ENCODE measurements around the gene S100G. TPM values are rescaled to one million over a fixed set of nuclear protein-coding genes. Genes with fewer than 3 reads are reported as not detected.

The S100G gene
- total and polyA plus RNA-seq, 9 donors = not detected

DNA sequence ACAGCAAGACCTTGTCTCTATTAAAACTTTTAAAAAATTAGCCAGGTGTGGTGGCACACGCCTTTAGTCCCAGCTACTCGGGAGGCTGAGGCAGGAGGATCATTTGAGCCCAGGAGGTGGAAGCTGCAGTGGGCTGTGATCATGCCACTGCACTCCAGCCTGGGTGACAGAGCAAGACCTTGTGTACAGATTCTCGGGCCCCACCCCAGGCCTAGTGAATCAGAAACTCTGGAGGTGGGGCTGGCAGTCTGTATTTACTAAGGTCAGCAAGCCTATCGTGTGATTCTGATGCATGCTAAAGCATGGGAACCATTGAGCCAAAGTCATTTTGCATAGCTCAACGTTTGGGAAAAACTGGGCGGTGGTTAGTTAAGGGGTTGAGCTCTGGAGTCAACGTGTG, 3.5 kb downstream of the S100G start:
- intact Hi-C loops (cut with DNase I) = no loop called here
- 79 to 88% (median 82%) methylated on average over 7 of the region's 7 CpGs for WGBS, 3 donors
- no peak for TF ChIP-seq POLR2A (IDR thresholded peaks at IDR 0.05)
- TF ChIP-seq CTCF (IDR thresholded peaks at IDR 0.05) = no peak
- no peak for TF ChIP-seq EP300 (IDR thresholded peaks at IDR 0.05)
- no peaks in the 10 kb centered on the region for H3K9me3 ChIP-seq
- no peak overlapping the region for H3K27ac ChIP-seq
- H3K4me3 ChIP-seq = no peak overlapping the region
- no peaks in the 10 kb centered on the region for H3K36me3 ChIP-seq
- no peaks in the 10 kb centered on the region for H3K4me1 ChIP-seq (ENCODE audit: insufficient read depth)
- DNase-seq = no peak
- no peaks in the 10 kb centered on the region for H3K27me3 ChIP-seq

- TF ChIP-seq POLR2A (IDR thresholded peaks at IDR 0.05) (no peak), CTCF (IDR thresholded peaks at IDR 0.05) (no peak), EP300 (IDR thresholded peaks at IDR 0.05) (no peak)
- H3K36me3 ChIP-seq = no peaks in the 10 kb centered on the region
- no peak overlapping the region for H3K4me3 ChIP-seq
- H3K4me1 ChIP-seq (ENCODE audit: insufficient read depth) = no peaks in the 10 kb centered on the region
- H3K27me3 ChIP-seq = no peaks in the 10 kb centered on the region
- no peak overlapping the region for H3K27ac ChIP-seq
- WGBS, 3 donors = 63 to 87% (median 85%) methylated on average over 3 of the region's 3 CpGs
- intact Hi-C loops (cut with DNase I) = no loop called here
- no peak for DNase-seq
- H3K9me3 ChIP-seq = no peaks in the 10 kb centered on the region
Observed at GRCh38 chrX:16654093-16654492, 4.1 kb downstream of the S100G start.

DNA sequence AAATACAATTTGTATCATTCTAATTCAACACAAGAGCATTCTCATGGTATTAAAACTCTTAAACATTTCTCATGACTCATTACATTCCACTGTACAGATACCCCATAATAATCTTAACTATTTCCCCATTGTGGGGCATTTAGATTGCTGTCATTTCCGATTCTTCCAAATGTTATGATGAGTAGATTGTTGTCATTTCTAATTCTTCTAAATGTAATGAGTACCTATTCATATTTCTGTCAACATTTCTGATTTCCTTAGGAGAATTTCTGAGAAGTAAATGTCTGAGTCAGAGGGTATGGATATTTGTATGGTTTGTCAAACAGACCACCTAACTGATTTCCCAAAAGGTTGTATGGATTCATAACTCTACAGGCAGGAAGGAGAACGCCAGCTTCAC, 8.3 kb downstream of the S100G start:
- Histone ChIP-seq H3K4me1 (ENCODE audit: insufficient read depth) (no peaks in the 10 kb centered on the region), H3K36me3 (no peaks in the 10 kb centered on the region), H3K27me3 (no peaks in the 10 kb centered on the region), H3K4me3 (no peak overlapping the region), H3K27ac (no peak overlapping the region), H3K9me3 (no peaks in the 10 kb centered on the region)
- WGBS, 3 donors = 87 to 92% (median 89%) methylated on average over 2 of the region's 2 CpGs
- TF ChIP-seq POLR2A (IDR thresholded peaks at IDR 0.05) (no peak), CTCF (IDR thresholded peaks at IDR 0.05) (no peak), EP300 (IDR thresholded peaks at IDR 0.05) (no peak)
- no peak for DNase-seq
- intact Hi-C loops (cut with DNase I) = no loop called here

- no peaks in the 10 kb centered on the region for H3K4me1 ChIP-seq (ENCODE audit: insufficient read depth)
- WGBS, 3 donors = 71 to 87% (median 86%) methylated on average over 1 of the region's 1 CpG
- TF ChIP-seq EP300 (IDR thresholded peaks at IDR 0.05) = no peak
- TF ChIP-seq CTCF (IDR thresholded peaks at IDR 0.05) = no peak
- no peaks in the 10 kb centered on the region for H3K27me3 ChIP-seq
- H3K27ac ChIP-seq = no peak overlapping the region
- H3K4me3 ChIP-seq = no peak overlapping the region
- no peaks in the 10 kb centered on the region for H3K36me3 ChIP-seq
- intact Hi-C loops (cut with DNase I) = no loop called here
- no peaks in the 10 kb centered on the region for H3K9me3 ChIP-seq
- DNase-seq = no peak
Observed at GRCh38 chrX:16659321-16659720, 9.4 kb downstream of the S100G start.

GRCh38 chrX:16661495-16661894, 11.5 kb downstream of the S100G start:
- no peak overlapping the region for H3K27ac ChIP-seq
- H3K4me3 ChIP-seq = no peak overlapping the region
- no peaks in the 10 kb centered on the region for H3K4me1 ChIP-seq (ENCODE audit: insufficient read depth)
- 64 to 85% (median 65%) methylated on average over 2 of the region's 2 CpGs for WGBS, 3 donors
- TF ChIP-seq CTCF (IDR thresholded peaks at IDR 0.05) = no peak
- intact Hi-C loops (cut with DNase I) = no loop called here
- no peaks in the 10 kb centered on the region for H3K27me3 ChIP-seq
- H3K9me3 ChIP-seq = no peaks in the 10 kb centered on the region
- no peak for DNase-seq
- no peaks in the 10 kb centered on the region for H3K36me3 ChIP-seq
